ENCODE data around the gene TGM2.

DNA sequence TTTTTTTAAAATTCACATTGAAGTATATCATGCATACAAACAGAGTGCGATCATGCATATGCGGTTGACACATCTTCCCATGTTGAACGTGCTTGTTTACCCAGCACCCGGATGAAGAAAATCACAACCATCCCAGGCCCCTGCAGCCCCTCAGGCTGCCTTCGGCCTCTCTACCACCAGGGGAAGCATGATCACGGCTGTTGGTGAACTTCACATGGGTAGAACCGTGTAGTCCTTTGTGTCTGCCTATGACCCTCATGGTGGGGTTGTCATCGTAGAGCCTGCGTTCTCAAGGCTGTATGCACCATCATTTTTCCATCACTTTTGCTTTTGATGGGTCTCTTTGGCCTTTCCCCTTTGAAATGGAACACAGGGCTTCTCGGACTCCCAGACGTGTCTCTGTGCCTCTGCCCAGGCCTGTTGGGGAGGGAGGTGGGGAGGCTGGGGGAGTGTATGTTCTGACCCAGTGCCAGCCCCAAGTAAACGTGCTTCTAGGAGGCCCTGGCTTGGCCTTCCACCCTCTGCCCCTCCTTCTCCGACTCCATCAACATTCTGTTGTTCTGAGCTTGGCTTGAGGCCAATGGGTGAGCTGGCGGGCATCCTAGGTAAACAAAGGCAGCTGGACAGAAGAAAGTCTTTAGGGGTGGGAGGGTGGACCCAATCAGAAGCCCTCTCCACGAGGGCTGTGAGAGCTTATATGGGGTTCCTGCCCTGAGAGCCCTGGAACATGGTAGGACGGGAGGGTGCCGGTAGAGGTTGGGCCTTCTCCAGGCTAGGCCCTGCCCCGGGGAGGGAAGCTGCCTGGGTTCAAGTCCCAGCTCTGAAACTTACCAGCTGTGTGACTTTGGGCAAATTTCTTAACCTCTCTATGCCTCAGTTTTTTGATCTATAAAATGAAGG is 39.7 kb downstream of the TGM2 start:
- TF ChIP-seq, protein P1, sequence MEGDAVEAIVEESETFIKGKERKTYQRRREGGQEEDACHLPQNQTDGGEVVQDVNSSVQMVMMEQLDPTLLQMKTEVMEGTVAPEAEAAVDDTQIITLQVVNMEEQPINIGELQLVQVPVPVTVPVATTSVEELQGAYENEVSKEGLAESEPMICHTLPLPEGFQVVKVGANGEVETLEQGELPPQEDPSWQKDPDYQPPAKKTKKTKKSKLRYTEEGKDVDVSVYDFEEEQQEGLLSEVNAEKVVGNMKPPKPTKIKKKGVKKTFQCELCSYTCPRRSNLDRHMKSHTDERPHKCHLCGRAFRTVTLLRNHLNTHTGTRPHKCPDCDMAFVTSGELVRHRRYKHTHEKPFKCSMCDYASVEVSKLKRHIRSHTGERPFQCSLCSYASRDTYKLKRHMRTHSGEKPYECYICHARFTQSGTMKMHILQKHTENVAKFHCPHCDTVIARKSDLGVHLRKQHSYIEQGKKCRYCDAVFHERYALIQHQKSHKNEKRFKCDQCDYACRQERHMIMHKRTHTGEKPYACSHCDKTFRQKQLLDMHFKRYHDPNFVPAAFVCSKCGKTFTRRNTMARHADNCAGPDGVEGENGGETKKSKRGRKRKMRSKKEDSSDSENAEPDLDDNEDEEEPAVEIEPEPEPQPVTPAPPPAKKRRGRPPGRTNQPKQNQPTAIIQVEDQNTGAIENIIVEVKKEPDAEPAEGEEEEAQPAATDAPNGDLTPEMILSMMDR (IDR thresholded peaks at IDR 0.05; ENCODE audit: low read length): no peak
- no peak for TF ChIP-seq EZH2phosphoT487 (IDR thresholded peaks at IDR 0.05; ENCODE audit: low read length)
- TF ChIP-seq EZH2 (optimal IDR thresholded peaks at IDR 0.05; ENCODE audit: low read depth, low read length): no peak
